Measurements from ENCODE around the gene ZSCAN16.

The ZSCAN16 gene

DNA sequence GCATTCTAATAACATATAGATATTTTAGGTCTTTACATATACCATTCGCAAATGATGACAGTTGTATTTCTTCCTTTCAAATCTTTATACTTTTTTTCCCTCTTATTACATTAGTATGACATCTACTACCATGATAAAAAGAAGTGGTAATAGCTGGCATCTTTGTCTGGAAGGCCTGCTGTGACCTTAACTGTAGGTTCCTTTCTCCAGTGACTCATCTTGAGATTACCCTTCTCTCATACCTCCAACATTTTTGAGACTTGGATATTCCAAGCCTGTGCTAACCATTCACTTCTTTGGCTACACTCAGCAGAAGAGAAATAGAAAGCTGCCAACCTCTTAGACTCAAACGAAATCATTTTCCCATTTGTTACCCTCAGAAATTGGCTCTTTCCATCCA lies 47.6 kb downstream of the ZSCAN16 start:
- no peak for DNase-seq (ENCODE audit: low read depth)

GRCh38 chr6:28176373-28176772 lies 52.0 kb downstream of the ZSCAN16 start:
- no peak for DNase-seq (ENCODE audit: low read depth)

All from stimulated activated CD8-positive, alpha-beta memory T cell treated with anti-CD3 and anti-CD28 coated beads, Interleukin-7, amount 100 ng/mL, for 24 hours (primary cell).